HepG2 (cell line): ENCODE measurements around the gene ELSPBP1.

Experiments used
- SRSF1 ChIP-seq: fragments of 200-400 bp; formaldehyde crosslinking; optimal IDR thresholded peaks from 2 replicates; pipeline ENCODE3; 2017; ENCODE audit warnings: mild to moderate bottlenecking, low read depth, low read length, moderate library complexity
- SRY ChIP-seq: sonication (generic); formaldehyde crosslinking; IDR thresholded peaks from 2 replicates; pipeline ENCODE4 v1.8.0; 2022; ENCODE audit warnings: mild to moderate bottlenecking, missing genetic modification reagents
- ZBTB40 ChIP-seq, 2 experiments: fragments of 450-650 bp in 1 of 2; sonication (generic) in 1 of 2; formaldehyde crosslinking in 1 of 2; IDR thresholded peaks; 2 replicates each; pipeline versions ENCODE4 v1.6.1 to v1.8.0; 2016 to 2022; ENCODE audit warnings: antibody characterized with exemption in 1 of 2, mild to moderate bottlenecking in 1 of 2, missing genetic modification reagents in 1 of 2

DNA sequence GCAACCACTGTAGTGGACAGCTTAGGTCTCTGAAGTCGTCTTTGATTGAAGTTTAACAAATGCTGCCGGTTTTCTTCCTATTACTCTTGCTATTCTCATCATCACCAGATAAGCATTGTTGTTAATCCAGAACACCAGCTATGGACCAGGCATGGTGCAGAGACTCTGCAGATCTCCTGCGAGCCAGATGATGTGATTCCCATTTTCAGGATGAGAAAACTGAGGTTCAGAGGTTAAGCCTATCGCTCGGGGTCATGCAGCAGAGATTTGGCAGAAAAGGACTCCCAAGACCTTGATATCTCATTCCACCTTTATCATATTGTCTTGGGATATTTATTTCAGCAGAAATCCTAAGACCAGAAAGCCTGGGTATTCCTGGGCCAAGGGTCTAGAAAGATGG is 65.9 kb downstream of the ELSPBP1 start:
- TF ChIP-seq SRSF1 (no peak), SRY (CRISPR knock-in tag) (no peak), ZBTB40 (IDR thresholded peaks at IDR 0.05) (no peak), ZBTB40 (CRISPR knock-in tag; IDR thresholded peaks at IDR 0.05) (no peak)
